SH-SY5Y (cell line): ENCODE measurements around the gene DNM3.

Experiments
- GATA2 ChIP-seq: IDR thresholded peaks from 2 replicates; pipeline ENCODE4 v1.6.1; 2011; ENCODE audit warnings: mild to moderate bottlenecking, low read depth, low read length
- GATA3 ChIP-seq: IDR thresholded peaks from 2 replicates; pipeline ENCODE4 v1.6.1; 2011; ENCODE audit warnings: low read depth, mild to moderate bottlenecking, low read length, moderate library complexity

DNA sequence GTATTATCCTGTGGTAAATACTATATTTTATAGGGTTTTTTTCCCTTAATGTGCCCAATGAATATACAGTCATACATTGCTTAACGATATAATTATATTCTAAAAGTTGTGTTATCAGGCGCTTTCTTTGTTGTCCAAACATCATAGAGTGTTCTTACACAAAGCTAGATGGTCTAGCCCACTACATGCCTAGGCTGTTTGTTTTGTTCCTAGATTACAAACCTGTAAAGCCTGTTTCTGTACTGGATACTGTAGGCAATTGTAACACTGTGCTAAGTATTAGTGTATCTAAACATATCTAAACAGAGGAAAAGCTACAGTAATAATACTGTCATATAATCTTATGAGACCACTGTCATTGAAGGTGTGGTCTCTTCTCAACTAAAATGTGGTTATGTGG lies 336.6 kb downstream of the DNM3 start:
- TF ChIP-seq GATA3 (no peak), GATA2 (no peak)
